Activated naive CD8-positive, alpha-beta T cell treated with anti-CD3 and anti-CD28 coated beads, Interleukin-2, amount 50 U/mL, for 24 hours (primary cell): ENCODE results near the gene UGGT1.

Source experiments
- ATAC-seq: fragments of 150-1000 bp; cut with Tn5 transposase; one replicate; pipeline ENCODE4 v1.10.0; 2021
- DNase-seq: peaks from one replicate; pipeline ENCODE4 v3.0.0; 2021
- H3K27ac Mint-ChIP-seq: one replicate; pipeline ENCODE4 v1.8.0; 2021; ENCODE audit warnings: mild to moderate bottlenecking, mixed read lengths
- H3K27me3 Mint-ChIP-seq: one replicate; pipeline ENCODE4 v1.8.0; 2021; ENCODE audit warnings: mixed read lengths
- H3K36me3 Mint-ChIP-seq: one replicate; pipeline ENCODE4 v1.8.0; 2021; ENCODE audit warnings: low read depth, mixed read lengths
- H3K4me1 Mint-ChIP-seq: one replicate; pipeline ENCODE4 v1.8.0; 2021; ENCODE audit warnings: mixed read lengths
- H3K4me3 Mint-ChIP-seq: one replicate; pipeline ENCODE4 v1.8.0; 2021; ENCODE audit warnings: mild to moderate bottlenecking, moderate library complexity, mixed read lengths
- H3K9me3 Mint-ChIP-seq: one replicate; pipeline ENCODE4 v1.8.0; 2021; ENCODE audit warnings: mixed read lengths

UGGT1 gene

DNA sequence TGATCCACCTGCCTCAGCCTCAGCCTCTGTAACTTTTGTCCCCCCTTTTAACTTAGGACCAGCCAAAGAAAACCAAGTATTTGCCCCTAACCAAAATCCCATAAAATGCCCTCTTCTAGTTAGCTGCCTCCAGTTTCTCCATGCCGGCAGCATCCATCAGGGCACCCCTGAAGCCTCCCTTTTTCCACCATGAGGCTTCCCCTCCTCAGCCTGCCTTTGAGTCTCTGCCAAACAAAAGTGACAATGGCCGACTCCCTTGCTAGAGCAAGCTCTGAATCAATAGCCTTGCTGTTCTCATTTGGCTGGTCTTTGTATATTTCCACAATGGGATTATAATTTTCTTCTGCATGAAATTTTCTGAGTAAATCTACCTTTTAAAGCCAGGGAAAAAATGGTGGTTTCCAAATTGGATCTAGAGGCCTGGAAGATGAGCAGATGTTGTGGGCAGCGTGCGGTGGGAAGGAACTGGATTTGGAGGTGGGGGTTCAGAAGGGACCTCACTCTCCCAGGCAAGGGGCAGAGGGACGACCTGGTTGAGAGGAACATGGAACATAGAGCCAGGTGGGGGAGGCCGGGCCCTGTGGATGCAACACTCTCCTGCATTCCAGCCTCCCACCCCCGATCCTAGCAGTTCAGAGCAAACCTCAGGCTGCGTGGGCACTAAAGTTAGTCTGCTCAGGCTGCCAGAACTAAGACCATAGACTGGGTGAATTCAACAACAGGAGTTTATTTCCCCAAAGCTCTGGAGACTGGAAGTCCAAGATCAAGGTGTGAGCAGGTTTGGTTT is 147.1 kb downstream of the UGGT1 start:
- Mint-ChIP-seq H3K36me3 (no peaks in the 10 kb centered on the region), H3K27ac (no peak overlapping the region), H3K9me3 (no peaks in the 10 kb centered on the region), H3K4me3 (no peak overlapping the region), H3K4me1 (peaks cover 5% of the 10 kb centered on the region), H3K27me3 (no peaks in the 10 kb centered on the region)
- DNase-seq: no peak
- no peak for ATAC-seq

DNA sequence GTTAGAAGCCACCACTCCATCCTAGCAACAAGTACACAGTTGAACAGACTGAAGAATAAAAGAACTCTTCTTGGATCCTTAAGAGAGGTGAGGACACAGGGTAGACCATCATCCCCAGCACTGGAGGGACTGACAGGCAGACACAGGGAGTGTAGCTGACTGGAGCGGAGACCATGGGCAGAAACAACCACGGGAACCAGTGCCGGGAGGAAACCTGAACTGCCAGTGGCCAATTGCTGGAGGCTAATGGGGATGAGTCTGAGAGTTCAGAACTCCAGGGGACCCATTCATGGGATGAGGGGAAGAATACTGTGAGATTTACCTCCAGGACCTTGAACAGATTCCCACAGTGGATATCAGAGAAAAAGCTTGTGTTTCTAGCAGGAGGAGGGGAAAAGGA is 150.9 kb downstream of the UGGT1 start:
- Mint-ChIP-seq H3K27me3 (no peaks in the 10 kb centered on the region), H3K9me3 (no peaks in the 10 kb centered on the region), H3K36me3 (no peaks in the 10 kb centered on the region), H3K27ac (no peak overlapping the region), H3K4me1 (peaks cover 5% of the 10 kb centered on the region), H3K4me3 (no peak overlapping the region)
- DNase-seq (no peak), ATAC-seq (no peak)
